GM21528 (cell line): ENCODE measurements around the gene MRPS31.

Experiments
- ATAC-seq: cut with Tn5 transposase; IDR thresholded peaks from one replicate; pipeline ENCODE4 v1.9.1; 2021; ENCODE audit warnings: mild to moderate bottlenecking, moderate library complexity; ENCODE audit not compliant: unreplicated experiment, low FRiP score

Gene MRPS31

GRCh38 chr13:40679480-40679985 is 91.5 kb downstream of the MRPS31 start:
- ATAC-seq, result no peak
